ENCODE data around the gene ITPR3.

The ITPR3 gene

GRCh38 chr6:33602180-33602579, 18.9 kb upstream of the ITPR3 start:
- no peaks in the 10 kb centered on the region for H3K4me1 ChIP-seq
- DNase-seq: no peak
- no peaks in the 10 kb centered on the region for H3K36me3 ChIP-seq
- H3K4me3 ChIP-seq (ENCODE audit: low read depth, low read length): no peak overlapping the region
- H3K9me3 ChIP-seq: peaks cover 3% of the 10 kb centered on the region; the same call in 1 of the 2 replicates
- H3K27me3 ChIP-seq: no peaks in the 10 kb centered on the region
- no peak for TF ChIP-seq CTCF (IDR thresholded peaks at IDR 0.05; ENCODE audit: low read depth, low read length)

- Histone ChIP-seq H3K27me3 (no peaks in the 10 kb centered on the region), H3K4me3 (ENCODE audit: low read depth, low read length) (no peak overlapping the region), H3K4me1 (no peaks in the 10 kb centered on the region), H3K36me3 (no peaks in the 10 kb centered on the region), H3K9me3 (peaks cover 3% of the 10 kb centered on the region; the same call in 1 of the 2 replicates)
- DNase-seq: no peak
- TF ChIP-seq CTCF (IDR thresholded peaks at IDR 0.05; ENCODE audit: low read depth, low read length): no peak
Measured at GRCh38 chr6:33604941-33605854, 15.9 kb upstream of the ITPR3 start.

DNA sequence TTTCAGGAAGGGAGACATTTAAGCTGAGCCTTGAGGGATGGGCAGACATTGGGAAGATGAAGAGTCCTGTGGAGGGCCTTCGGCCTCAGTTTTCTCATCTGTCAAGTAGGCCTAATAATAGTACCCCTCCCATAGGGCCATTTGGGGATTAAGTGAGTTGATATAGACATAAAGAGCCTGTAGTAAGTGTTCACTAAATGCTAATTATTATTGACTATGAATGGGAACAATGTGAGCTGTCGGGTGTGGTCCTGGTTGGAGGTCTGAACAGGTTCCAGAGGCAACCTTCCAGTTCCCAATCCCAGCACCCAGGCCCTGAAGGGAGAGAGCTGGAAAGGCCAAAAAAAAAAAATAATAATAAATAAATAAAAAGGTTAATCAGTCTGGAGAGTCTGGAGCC, 14.5 kb upstream of the ITPR3 start:
- no peak for DNase-seq
- Histone ChIP-seq H3K4me1 (no peaks in the 10 kb centered on the region; the same call in 1 of the 2 replicates), H3K9me3 (no peaks in the 10 kb centered on the region), H3K27me3 (no peaks in the 10 kb centered on the region), H3K4me3 (ENCODE audit: low read depth, low read length) (no peak overlapping the region), H3K36me3 (no peaks in the 10 kb centered on the region)
- TF ChIP-seq CTCF (IDR thresholded peaks at IDR 0.05; ENCODE audit: low read depth, low read length): no peak

- Histone ChIP-seq H3K4me1 (no peaks in the 10 kb centered on the region; the same call in 1 of the 2 replicates), H3K36me3 (no peaks in the 10 kb centered on the region)
- DNase-seq: no peak
Measured at GRCh38 chr6:33607126-33607783, 13.9 kb upstream of the ITPR3 start.

GRCh38 chr6:33607784-33608161, 13.3 kb upstream of the ITPR3 start:
- Histone ChIP-seq H3K4me1 (no peaks in the 10 kb centered on the region; the same call in 1 of the 2 replicates), H3K36me3 (no peaks in the 10 kb centered on the region), H3K4me3 (ENCODE audit: low read depth, low read length) (no peak overlapping the region), H3K27me3 (no peaks in the 10 kb centered on the region), H3K9me3 (no peaks in the 10 kb centered on the region)
- DNase-seq: no peak
- TF ChIP-seq CTCF (IDR thresholded peaks at IDR 0.05; ENCODE audit: low read depth, low read length): 0 out of 2 replicates have a peak, but pooled peaks have one; percentile 3

More at GRCh38 chr6:33607126-33607783, 13.9 kb upstream of the ITPR3 start:
- H3K9me3 ChIP-seq: no peaks in the 10 kb centered on the region
- no peak overlapping the region for H3K4me3 ChIP-seq (ENCODE audit: low read depth, low read length)
- no peaks in the 10 kb centered on the region for H3K27me3 ChIP-seq
- no peak for TF ChIP-seq CTCF (IDR thresholded peaks at IDR 0.05; ENCODE audit: low read depth, low read length)

Data from BE2C (cell line).